Measurements from ENCODE around the gene PLA2G4E.

Gene PLA2G4E

GRCh38 chr15:41993472-41994170, 27.2 kb downstream of the PLA2G4E start:
- in situ Hi-C loops (cut with HindIII; ENCODE audit: low sequenced_read_pairs): no loop called here

GRCh38 chr15:41992803-41993190, 28.0 kb downstream of the PLA2G4E start:
- in situ Hi-C loops (cut with HindIII; ENCODE audit: low sequenced_read_pairs): no loop called here

- in situ Hi-C loops (cut with HindIII; ENCODE audit: low sequenced_read_pairs): no loop called here
Observed at GRCh38 chr15:41992151-41992802, 28.6 kb downstream of the PLA2G4E start.

- in situ Hi-C loops (cut with HindIII; ENCODE audit: low sequenced_read_pairs): no loop called here
Observed at GRCh38 chr15:41990691-41991090, 30.2 kb downstream of the PLA2G4E start.

GRCh38 chr15:41990243-41990605, 30.6 kb downstream of the PLA2G4E start:
- in situ Hi-C loops (cut with HindIII; ENCODE audit: low sequenced_read_pairs): no loop called here

- in situ Hi-C loops (cut with HindIII; ENCODE audit: low sequenced_read_pairs): no loop called here
Observed at GRCh38 chr15:41989573-41990242, 31.1 kb downstream of the PLA2G4E start.

GRCh38 chr15:41988896-41989572, 31.8 kb downstream of the PLA2G4E start:
- in situ Hi-C loops (cut with HindIII; ENCODE audit: low sequenced_read_pairs): no loop called here

- in situ Hi-C loops (cut with HindIII; ENCODE audit: low sequenced_read_pairs): no loop called here
Observed at GRCh38 chr15:41987925-41988275, 32.9 kb downstream of the PLA2G4E start.

- in situ Hi-C loops (cut with HindIII; ENCODE audit: low sequenced_read_pairs): no loop called here
Observed at GRCh38 chr15:41987246-41987924, 33.5 kb downstream of the PLA2G4E start.

GRCh38 chr15:41985236-41986160, 35.3 kb downstream of the PLA2G4E start:
- in situ Hi-C loops (cut with HindIII; ENCODE audit: low sequenced_read_pairs): no loop called here

- in situ Hi-C loops (cut with HindIII; ENCODE audit: low sequenced_read_pairs): no loop called here
Observed at GRCh38 chr15:41984622-41985021, 36.2 kb downstream of the PLA2G4E start.

GRCh38 chr15:41983621-41984571, 36.9 kb downstream of the PLA2G4E start:
- in situ Hi-C loops (cut with HindIII; ENCODE audit: low sequenced_read_pairs): no loop called here

GRCh38 chr15:41983221-41983620, 37.6 kb downstream of the PLA2G4E start:
- in situ Hi-C loops (cut with HindIII; ENCODE audit: low sequenced_read_pairs): no loop called here

- in situ Hi-C loops (cut with HindIII; ENCODE audit: low sequenced_read_pairs): no loop called here
Observed at GRCh38 chr15:41982133-41982930, 38.5 kb downstream of the PLA2G4E start.

- in situ Hi-C loops (cut with HindIII; ENCODE audit: low sequenced_read_pairs): no loop called here
Observed at GRCh38 chr15:41981371-41982132, 39.3 kb downstream of the PLA2G4E start.

- in situ Hi-C loops (cut with HindIII; ENCODE audit: low sequenced_read_pairs): no loop called here
Observed at GRCh38 chr15:41980654-41981323, 40.1 kb downstream of the PLA2G4E start.

All from endothelial cell of hepatic sinusoid (primary cell).